GM21515 (cell line): ENCODE results near the gene CYP46A1.

Experiments
- ATAC-seq: cut with Tn5 transposase; IDR thresholded peaks from one replicate; pipeline ENCODE4 v1.9.1; 2021; ENCODE audit not compliant: unreplicated experiment

Gene CYP46A1

GRCh38 chr14:99774556-99775307 is 90.6 kb downstream of the CYP46A1 start:
- no peak for ATAC-seq

GRCh38 chr14:99775351-99775750 is 91.3 kb downstream of the CYP46A1 start:
- no peak for ATAC-seq
